H9 (cell line): ENCODE data around the gene RGL2. TPM values are rescaled to one million over a fixed set of nuclear protein-coding genes. Genes with fewer than 3 reads are reported as not detected.

Source experiments
- DNase-seq: peaks from one replicate; pipeline ENCODE4 v3.0.0-alpha.2; 2017
- H2AFZ ChIP-seq: one replicate; pipeline ENCODE4 v1.6.1; 2013; ENCODE audit warnings: mild to moderate bottlenecking, low read length, control low read depth, moderate library complexity
- H2AK5ac ChIP-seq: 2 replicates; pipeline ENCODE4 v1.6.1; 2013; ENCODE audit warnings: low read length, control low read depth, mixed read lengths; ENCODE audit not compliant: insufficient read length
- H2BK120ac ChIP-seq: one replicate; pipeline ENCODE4 v1.6.1; 2013; ENCODE audit warnings: low read depth, mild to moderate bottlenecking, low read length, control low read depth, inconsistent platforms; ENCODE audit not compliant: poor library complexity, severe bottlenecking
- H2BK12ac ChIP-seq: 2 replicates; pipeline ENCODE4 v1.6.1; 2013; ENCODE audit warnings: low read length, control low read depth, mixed read lengths, low read depth; ENCODE audit not compliant: insufficient read length
- H2BK15ac ChIP-seq: 2 replicates; pipeline ENCODE4 v1.6.1; 2013; ENCODE audit warnings: low read depth, low read length, control low read depth
- H2BK20ac ChIP-seq: one replicate; pipeline ENCODE4 v1.6.1; 2013; ENCODE audit warnings: low read depth, mild to moderate bottlenecking, low read length, control low read depth, inconsistent platforms; ENCODE audit not compliant: poor library complexity, severe bottlenecking
- H2BK5ac ChIP-seq: 2 replicates; pipeline ENCODE4 v1.6.1; 2013; ENCODE audit warnings: low read length, control low read depth, mixed read lengths; ENCODE audit not compliant: insufficient read length
- H3K14ac ChIP-seq: 2 replicates; pipeline ENCODE4 v1.6.1; 2013; ENCODE audit warnings: low read length, control low read depth; ENCODE audit not compliant: insufficient read depth
- H3K18ac ChIP-seq: 2 replicates; pipeline ENCODE4 v1.6.1; 2013; ENCODE audit warnings: low read depth, mild to moderate bottlenecking, mixed read lengths, low read length, control low read depth; ENCODE audit not compliant: insufficient read length
- H3K23ac ChIP-seq: 2 replicates; pipeline ENCODE4 v1.6.1; 2013; ENCODE audit warnings: low read length, control low read depth, mixed read lengths, low read depth; ENCODE audit not compliant: insufficient read length
- H3K23me2 ChIP-seq: 2 replicates; pipeline ENCODE4 v1.6.1; 2013; ENCODE audit warnings: low read depth, mild to moderate bottlenecking, mixed read lengths, low read length, control low read depth; ENCODE audit not compliant: insufficient read length, poor library complexity, severe bottlenecking
- H3K27ac ChIP-seq: 2 replicates; pipeline ENCODE4 v1.5.1; 2013; ENCODE audit warnings: low read length, control low read depth, mixed read lengths, low read depth; ENCODE audit not compliant: insufficient read length
- H3K27me3 ChIP-seq: 2 replicates; pipeline ENCODE4 v1.6.1; 2013; ENCODE audit warnings: low read length, control low read depth, inconsistent platforms; ENCODE audit not compliant: insufficient read depth
- H3K4ac ChIP-seq: 2 replicates; pipeline ENCODE4 v1.6.1; 2013; ENCODE audit warnings: low read depth, mild to moderate bottlenecking, control low read depth, inconsistent platforms, low read length, moderate library complexity
- H3K4me1 ChIP-seq: 2 replicates; pipeline ENCODE4 v1.6.1; 2013; ENCODE audit warnings: low read length, control low read depth, inconsistent platforms; ENCODE audit not compliant: insufficient read depth
- H3K4me2 ChIP-seq: 2 replicates; pipeline ENCODE4 v1.6.1; 2013; ENCODE audit warnings: low read length, control low read depth, mixed read lengths; ENCODE audit not compliant: insufficient read length, insufficient read depth
- H3K56ac ChIP-seq: 2 replicates; pipeline ENCODE4 v1.6.1; 2013; ENCODE audit warnings: low read depth, mild to moderate bottlenecking, mixed read lengths, low read length, control low read depth; ENCODE audit not compliant: insufficient read length
- H3K79me1 ChIP-seq: 2 replicates; pipeline ENCODE4 v1.6.1; 2013; ENCODE audit warnings: low read depth, mild to moderate bottlenecking, moderate library complexity, low read length, control low read depth, inconsistent platforms; ENCODE audit not compliant: insufficient read depth, poor library complexity, severe bottlenecking
- H3K79me2 ChIP-seq: 2 replicates; pipeline ENCODE4 v1.6.1; 2013; ENCODE audit warnings: low read length, control low read depth, inconsistent platforms; ENCODE audit not compliant: insufficient read depth
- H3K9ac ChIP-seq: 2 replicates; pipeline ENCODE4 v1.6.1; 2013; ENCODE audit warnings: low read length, control low read depth, mixed read lengths; ENCODE audit not compliant: insufficient read length; ENCODE audit errors: extremely low read depth
- H3K9me3 ChIP-seq: one replicate; pipeline ENCODE4 v1.6.1; 2013; ENCODE audit warnings: low read depth, low read length, inconsistent platforms; ENCODE audit not compliant: control insufficient read depth
- H3T11ph ChIP-seq: one replicate; pipeline ENCODE4 v1.6.1; 2013; ENCODE audit warnings: mild to moderate bottlenecking, low read length, control low read depth, inconsistent platforms
- H4K20me1 ChIP-seq: one replicate; pipeline ENCODE4 v1.6.1; 2013; ENCODE audit not compliant: control insufficient read depth, insufficient read length, insufficient read depth
- H4K5ac ChIP-seq: 2 replicates; pipeline ENCODE4 v1.6.1; 2013; ENCODE audit warnings: low read depth, mild to moderate bottlenecking, mixed read lengths, low read length, control low read depth; ENCODE audit not compliant: insufficient read length
- H4K8ac ChIP-seq: replicated peaks from 2 replicates; pipeline ENCODE4 v1.6.1; 2013; ENCODE audit warnings: low read length, control low read depth, mixed read lengths, low read depth; ENCODE audit not compliant: insufficient read length
- H4K91ac ChIP-seq: 2 replicates; pipeline ENCODE4 v1.6.1; 2013; ENCODE audit warnings: low read depth, mild to moderate bottlenecking, moderate library complexity, mixed read lengths, low read length, control low read depth; ENCODE audit not compliant: insufficient read length
- H3K27ac Mint-ChIP-seq, 3 experiments: 2 replicates in 2 of 3; 3 replicates in 1 of 3; pipeline ENCODE4 v1.8.0; 2020 to 2021; ENCODE audit warnings: mixed read lengths in 3 of 3, mild to moderate bottlenecking in 1 of 3, moderate library complexity in 1 of 3
- H3K27me3 Mint-ChIP-seq: 2 replicates; pipeline ENCODE4 v1.8.0; 2021; ENCODE audit warnings: low read depth, mild to moderate bottlenecking, moderate library complexity, mixed read lengths
- H3K36me3 Mint-ChIP-seq, 3 experiments: 2 replicates in 2 of 3; 3 replicates in 1 of 3; pipeline ENCODE4 v1.8.0; 2020 to 2021; ENCODE audit warnings: low read depth in 3 of 3, mixed read lengths in 3 of 3; ENCODE audit not compliant: insufficient read depth in 1 of 3
- H3K4me1 Mint-ChIP-seq, 2 experiments: 2 replicates each; pipeline ENCODE4 v1.8.0; 2020; ENCODE audit warnings: mixed read lengths in 2 of 2
- H3K4me3 Mint-ChIP-seq, 2 experiments: 2 replicates in 1 of 2; 3 replicates in 1 of 2; pipeline ENCODE4 v1.8.0; 2020 to 2021; ENCODE audit warnings: mild to moderate bottlenecking in 2 of 2, mixed read lengths in 2 of 2, moderate library complexity in 1 of 2
- H3K9me3 Mint-ChIP-seq, 2 experiments: 2 replicates in 1 of 2; 3 replicates in 1 of 2; pipeline ENCODE4 v1.8.0; 2020; ENCODE audit warnings: mild to moderate bottlenecking in 2 of 2, mixed read lengths in 2 of 2, moderate library complexity in 1 of 2
- CTCF ChIP-seq: fragments of 200-600 bp; sonication (generic); conservative IDR thresholded peaks from 3 replicates; pipeline ENCODE4 v1.8.0; 2021; ENCODE audit warnings: antibody characterized with exemption, mild to moderate bottlenecking
- WGBS: extraction: QIAGEN DNeasy Blood & Tissue Kit; methylation state at CpG from one replicate; pipeline ENCODE4 v1.1.7; 2013; ENCODE audit warnings: missing lambda C conversion rate, low lambda C conversion rate, mixed read lengths; ENCODE audit not compliant: insufficient read length; ENCODE audit errors: extremely low coverage; 5-methylcytosine and 5-hydroxymethylcytosine counted together
- total RNA-seq: library from RNA; stranded (reverse); gene quantifications from 2 replicates; pipeline ENCODE4 v1.2.1, GENCODE V29; 2021

The RGL2 gene
- total RNA-seq, 1 experiment from 2014 or later: 74.3 TPM

- Histone ChIP-seq H3K56ac (no peak overlapping the region), H4K5ac (no peak overlapping the region), H2AK5ac (no peak overlapping the region), H4K8ac (no peak overlapping the region), H3T11ph (no peak overlapping the region), H2BK20ac (no peak overlapping the region), H3K23me2 (peaks cover 9% of the 10 kb centered on the region), H2AFZ (no peak overlapping the region), H3K9me3 (no peaks in the 10 kb centered on the region), H3K4me2 (no peak overlapping the region), H2BK15ac (no peak overlapping the region), H4K91ac (no peak overlapping the region), H3K9ac (no peak overlapping the region), H3K27me3 (no peaks in the 10 kb centered on the region), H3K4ac (no peak overlapping the region), H3K14ac (no peak overlapping the region), H2BK12ac (no peak overlapping the region), H3K23ac (no peak overlapping the region), H2BK5ac (no peak overlapping the region), H2BK120ac (no peak overlapping the region), H4K20me1 (no peaks in the 10 kb centered on the region), H3K18ac (no peak overlapping the region), H3K79me2 (peaks cover 7% of the 10 kb centered on the region; the same call in 1 of the 2 replicates), H3K27ac (no peak overlapping the region), H3K4me1 (no peaks in the 10 kb centered on the region; the same call in 1 of the 2 replicates), H3K79me1 (no peaks in the 10 kb centered on the region)
- peak overlapping the region in 1 of 3 experiments; percentile 74; a peak in 1 of 7 replicates for H3K27ac Mint-ChIP-seq
- no CpG with 5 or more reads among the region's 3 CpGs for WGBS
- H3K27me3 Mint-ChIP-seq: no peaks in the 10 kb centered on the region
- no peak for TF ChIP-seq CTCF
- no peak for DNase-seq
- H3K4me1 Mint-ChIP-seq: peaks cover 36 to 38% of the 10 kb centered on the region in 2 experiments
- peak overlapping the region in 1 of 2 experiments; percentile 92; a peak in 2 of 5 replicates for H3K4me3 Mint-ChIP-seq
- no peaks in the 10 kb centered on the region for H3K9me3 Mint-ChIP-seq
- peaks cover 25 to 79% (median 52%) of the 10 kb centered on the region in 3 experiments; a peak in 6 of 7 replicates for H3K36me3 Mint-ChIP-seq
Measured at GRCh38 chr6:33278810-33279209, 19.9 kb downstream of the RGL2 start.
